HepG2 (cell line): ENCODE data around the gene SAMD10. TPM values are rescaled to one million over a fixed set of nuclear protein-coding genes. Genes with fewer than 3 reads are reported as not detected.
A peak's percentile ranks its signal among the peaks of the same experiment; 100 is the strongest.

ENCODE experiments used
- BCLAF1 ChIP-seq: fragments of 450-650 bp; IDR thresholded peaks from 2 replicates; pipeline ENCODE4 v1.6.1; 2017; ENCODE audit warnings: mild to moderate bottlenecking
- ELF4 ChIP-seq: sonication (generic); formaldehyde crosslinking; IDR thresholded peaks from 2 replicates; pipeline ENCODE4 v1.5.0; 2020; ENCODE audit warnings: missing genetic modification reagents, mild to moderate bottlenecking, moderate library complexity, borderline replicate concordance
- FOXA1 ChIP-seq, 2 experiments: fragments of 450-650 bp in 1 of 2; sonication (generic) in 1 of 2; formaldehyde crosslinking in 1 of 2; IDR thresholded peaks; 2 replicates each; pipeline versions ENCODE4 v1.4.0 to v1.6.1; 2016 to 2020; ENCODE audit warnings: missing genetic modification reagents in 1 of 2
- GLI4 ChIP-seq: sonication (generic); formaldehyde crosslinking; IDR thresholded peaks from 2 replicates; pipeline ENCODE4 v1.5.1; 2020; ENCODE audit warnings: missing genetic modification reagents, mild to moderate bottlenecking, moderate library complexity, borderline replicate concordance
- MEIS2 ChIP-seq: sonication (generic); formaldehyde crosslinking; IDR thresholded peaks from 2 replicates; pipeline ENCODE4 v1.9.0; 2021; ENCODE audit warnings: mild to moderate bottlenecking, missing genetic modification reagents
- NBN ChIP-seq: fragments of 450-650 bp; conservative IDR thresholded peaks from 2 replicates; pipeline ENCODE4 v1.6.1; 2017
- NCOA5 ChIP-seq: sonication (generic); formaldehyde crosslinking; IDR thresholded peaks from 2 replicates; pipeline ENCODE4 v1.4.0; 2020; ENCODE audit warnings: missing genetic modification reagents
- NFKBIZ ChIP-seq: IDR thresholded peaks from 2 replicates; pipeline ENCODE4 v1.6.1; 2018; ENCODE audit warnings: missing genetic modification reagents, missing compliant biosample characterization
- RBM22 ChIP-seq: fragments of 200-400 bp; formaldehyde crosslinking; optimal IDR thresholded peaks from 2 replicates; pipeline ENCODE3; 2017; ENCODE audit warnings: mild to moderate bottlenecking, low read length, moderate library complexity
- SALL1 ChIP-seq: sonication (generic); formaldehyde crosslinking; IDR thresholded peaks from 2 replicates; pipeline ENCODE4 v1.8.0; 2022; ENCODE audit warnings: mild to moderate bottlenecking, missing genetic modification reagents
- SIX1 ChIP-seq: sonication (generic); formaldehyde crosslinking; IDR thresholded peaks from 2 replicates; pipeline ENCODE4 v1.4.0; 2020; ENCODE audit warnings: missing genetic modification reagents, borderline replicate concordance
- SMARCC2 ChIP-seq: fragments of 450-650 bp; IDR thresholded peaks from 2 replicates; pipeline ENCODE4 v1.6.1; 2017; ENCODE audit warnings: antibody characterized with exemption, mild to moderate bottlenecking
- SRSF4 ChIP-seq: fragments of 200-400 bp; formaldehyde crosslinking; IDR thresholded peaks from one replicate; pipeline ENCODE4 v1.6.1; 2018; ENCODE audit warnings: mild to moderate bottlenecking, low read depth, low read length, moderate library complexity; ENCODE audit not compliant: poor library complexity, severe bottlenecking
- TCF7 ChIP-seq: sonication (generic); IDR thresholded peaks from 2 replicates; pipeline ENCODE4 v1.6.1; 2016; ENCODE audit warnings: antibody characterized with exemption, low read depth
- ZFP36 ChIP-seq: fragments of 150-350 bp; IDR thresholded peaks from 2 replicates; pipeline ENCODE4 v1.6.1; 2018; ENCODE audit warnings: borderline replicate concordance, low read length, low read depth; ENCODE audit not compliant: partially characterized antibody
- ZFYVE20 ChIP-seq: sonication (generic); formaldehyde crosslinking; IDR thresholded peaks from 2 replicates; pipeline ENCODE4 v1.8.0; 2023; ENCODE audit warnings: low read depth, mild to moderate bottlenecking, moderate library complexity, missing genetic modification reagents, borderline replicate concordance
- ZNF224 ChIP-seq: sonication (generic); formaldehyde crosslinking; IDR thresholded peaks from 2 replicates; pipeline ENCODE4 v1.5.0; 2020; ENCODE audit warnings: mild to moderate bottlenecking, missing genetic modification reagents
- ZNF253 ChIP-seq: sonication (generic); formaldehyde crosslinking; IDR thresholded peaks from 2 replicates; pipeline ENCODE4 v1.8.0; 2022; ENCODE audit warnings: mild to moderate bottlenecking, missing genetic modification reagents, borderline replicate concordance
- ZNF282 ChIP-seq: fragments of 450-650 bp; IDR thresholded peaks from 2 replicates; pipeline ENCODE4 v1.6.1; 2018; ENCODE audit not compliant: partially characterized antibody
- ZNF432 ChIP-seq: sonication (generic); formaldehyde crosslinking; IDR thresholded peaks from 2 replicates; pipeline ENCODE4 v1.5.0; 2020; ENCODE audit warnings: missing genetic modification reagents, mild to moderate bottlenecking, borderline replicate concordance
- ZNF563 ChIP-seq: sonication (generic); formaldehyde crosslinking; IDR thresholded peaks from 2 replicates; pipeline ENCODE4 v1.8.0; 2022; ENCODE audit warnings: mild to moderate bottlenecking, moderate library complexity, missing genetic modification reagents
- ZNF577 ChIP-seq: sonication (generic); formaldehyde crosslinking; IDR thresholded peaks from 2 replicates; pipeline ENCODE4 v1.4.0; 2020; ENCODE audit warnings: mild to moderate bottlenecking, low read depth, missing genetic modification reagents, borderline replicate concordance
- ZNF619 ChIP-seq: sonication (generic); formaldehyde crosslinking; IDR thresholded peaks from 2 replicates; pipeline ENCODE4 v1.4.0; 2020; ENCODE audit warnings: mild to moderate bottlenecking, missing genetic modification reagents
- ZNF709 ChIP-seq: sonication (generic); formaldehyde crosslinking; IDR thresholded peaks from 2 replicates; pipeline ENCODE4 v1.5.0; 2020; ENCODE audit warnings: mild to moderate bottlenecking, missing genetic modification reagents
- ZNF879 ChIP-seq: sonication (generic); formaldehyde crosslinking; IDR thresholded peaks from 2 replicates; pipeline ENCODE4 v1.8.1; 2023; ENCODE audit warnings: missing genetic modification reagents
- polyA plus RNA-seq, 8 experiments: library from polyadenylated mRNA; depleted of rRNA in 3 of 8; stranded (reverse) in 7 of 8; unstranded in 1 of 8; fragments of >200 nt; fragmentation: Illumina TruSeq in 4 of 8; extraction: Trizol in 4 of 8; gene quantifications; 2 replicates each; pipeline versions ENCODE4 v1.2.1 to v1.2.3, GENCODE V29; 2011 to 2016; ENCODE audit warnings: low read depth in 4 of 8, missing spikeins in 1 of 8, mixed read lengths in 1 of 8; ENCODE audit not compliant: insufficient read depth in 1 of 8
- total RNA-seq, 5 experiments: library from RNA; depleted of rRNA; stranded (reverse); fragments of >200 nt; fragmentation: Illumina TruSeq; extraction: Trizol; gene quantifications; 2 replicates each; pipeline ENCODE4 v1.2.3, GENCODE V29; 2016; ENCODE audit warnings: low read depth in 1 of 5
- TF ChIP-seq, protein P1 (sequence below): sonication (generic); formaldehyde crosslinking; IDR thresholded peaks from 2 replicates; pipeline ENCODE4 v1.5.1; 2020; ENCODE audit warnings: missing genetic modification reagents, mild to moderate bottlenecking, borderline replicate concordance
- TF ChIP-seq, protein P2 (sequence below): sonication (generic); formaldehyde crosslinking; IDR thresholded peaks from 2 replicates; pipeline ENCODE4 v1.5.0; 2020; ENCODE audit warnings: missing genetic modification reagents

The SAMD10 gene
- total and polyA plus RNA-seq, 2 of the 13 experiments (the other 11 are each of a cell fraction or from before 2014, with no cell fraction given): 6.1 to 11.0 TPM

- TF ChIP-seq MEIS2 (CRISPR knock-in tag): no peak
- 0 out of 2 replicates have a peak, but pooled peaks have one; percentile 3 for TF ChIP-seq ZNF563 (CRISPR knock-in tag)
- TF ChIP-seq ZNF619: no peak
- TF ChIP-seq, protein P1, sequence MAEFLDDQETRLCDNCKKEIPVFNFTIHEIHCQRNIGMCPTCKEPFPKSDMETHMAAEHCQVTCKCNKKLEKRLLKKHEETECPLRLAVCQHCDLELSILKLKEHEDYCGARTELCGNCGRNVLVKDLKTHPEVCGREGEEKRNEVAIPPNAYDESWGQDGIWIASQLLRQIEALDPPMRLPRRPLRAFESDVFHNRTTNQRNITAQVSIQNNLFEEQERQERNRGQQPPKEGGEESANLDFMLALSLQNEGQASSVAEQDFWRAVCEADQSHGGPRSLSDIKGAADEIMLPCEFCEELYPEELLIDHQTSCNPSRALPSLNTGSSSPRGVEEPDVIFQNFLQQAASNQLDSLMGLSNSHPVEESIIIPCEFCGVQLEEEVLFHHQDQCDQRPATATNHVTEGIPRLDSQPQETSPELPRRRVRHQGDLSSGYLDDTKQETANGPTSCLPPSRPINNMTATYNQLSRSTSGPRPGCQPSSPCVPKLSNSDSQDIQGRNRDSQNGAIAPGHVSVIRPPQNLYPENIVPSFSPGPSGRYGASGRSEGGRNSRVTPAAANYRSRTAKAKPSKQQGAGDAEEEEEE (CRISPR knock-in tag): no peak
- TF ChIP-seq, protein P2, sequence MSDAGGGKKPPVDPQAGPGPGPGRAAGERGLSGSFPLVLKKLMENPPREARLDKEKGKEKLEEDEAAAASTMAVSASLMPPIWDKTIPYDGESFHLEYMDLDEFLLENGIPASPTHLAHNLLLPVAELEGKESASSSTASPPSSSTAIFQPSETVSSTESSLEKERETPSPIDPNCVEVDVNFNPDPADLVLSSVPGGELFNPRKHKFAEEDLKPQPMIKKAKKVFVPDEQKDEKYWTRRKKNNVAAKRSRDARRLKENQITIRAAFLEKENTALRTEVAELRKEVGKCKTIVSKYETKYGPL (CRISPR knock-in tag): no peak
- TF ChIP-seq TCF7: no peak
- no peak for TF ChIP-seq ZNF879
- TF ChIP-seq BCLAF1: no peak
- TF ChIP-seq NBN: no peak
- no peak for TF ChIP-seq ZNF224 (CRISPR knock-in tag)
- TF ChIP-seq ZFP36: no peak
- TF ChIP-seq ZNF709 (CRISPR knock-in tag): no peak
- TF ChIP-seq ZFYVE20 (CRISPR knock-in tag): no peak
- no peak for TF ChIP-seq RBM22
- TF ChIP-seq ELF4 (CRISPR knock-in tag): no peak
- peak; percentile 8; the same call in 1 of the 2 replicates for TF ChIP-seq SALL1
- no peak for TF ChIP-seq FOXA1 (IDR thresholded peaks at IDR 0.05)
- TF ChIP-seq FOXA1 (CRISPR knock-in tag; IDR thresholded peaks at IDR 0.05): no peak
- TF ChIP-seq NFKBIZ: no peak
- TF ChIP-seq SIX1 (CRISPR knock-in tag): no peak
- no peak for TF ChIP-seq SMARCC2
- TF ChIP-seq GLI4 (CRISPR knock-in tag): no peak
- 0 out of 2 replicates have a peak, but pooled peaks have one; percentile 79 for TF ChIP-seq ZNF432 (CRISPR knock-in tag)
- no peak for TF ChIP-seq SRSF4
- TF ChIP-seq NCOA5 (CRISPR knock-in tag): no peak
- TF ChIP-seq ZNF282: no peak
- TF ChIP-seq ZNF253: no peak
- 0 out of 2 replicates have a peak, but pooled peaks have one; percentile 14 for TF ChIP-seq ZNF577 (CRISPR knock-in tag)
Observed at GRCh38 chr20:64025101-64025825, 45.8 kb upstream of the SAMD10 start (continued).
